C4-2B (cell line): Measurements from ENCODE around the gene MGMT.

Experiments
- ZFX ChIP-seq: fragments of 450-650 bp; IDR thresholded peaks from 2 replicates; pipeline ENCODE4 v1.6.1; 2017
- TF ChIP-seq, protein P1 (sequence below): fragments of 450-650 bp; conservative IDR thresholded peaks from 2 replicates; pipeline ENCODE4 v1.5.1; 2017; ENCODE audit warnings: mild to moderate bottlenecking

DNA sequence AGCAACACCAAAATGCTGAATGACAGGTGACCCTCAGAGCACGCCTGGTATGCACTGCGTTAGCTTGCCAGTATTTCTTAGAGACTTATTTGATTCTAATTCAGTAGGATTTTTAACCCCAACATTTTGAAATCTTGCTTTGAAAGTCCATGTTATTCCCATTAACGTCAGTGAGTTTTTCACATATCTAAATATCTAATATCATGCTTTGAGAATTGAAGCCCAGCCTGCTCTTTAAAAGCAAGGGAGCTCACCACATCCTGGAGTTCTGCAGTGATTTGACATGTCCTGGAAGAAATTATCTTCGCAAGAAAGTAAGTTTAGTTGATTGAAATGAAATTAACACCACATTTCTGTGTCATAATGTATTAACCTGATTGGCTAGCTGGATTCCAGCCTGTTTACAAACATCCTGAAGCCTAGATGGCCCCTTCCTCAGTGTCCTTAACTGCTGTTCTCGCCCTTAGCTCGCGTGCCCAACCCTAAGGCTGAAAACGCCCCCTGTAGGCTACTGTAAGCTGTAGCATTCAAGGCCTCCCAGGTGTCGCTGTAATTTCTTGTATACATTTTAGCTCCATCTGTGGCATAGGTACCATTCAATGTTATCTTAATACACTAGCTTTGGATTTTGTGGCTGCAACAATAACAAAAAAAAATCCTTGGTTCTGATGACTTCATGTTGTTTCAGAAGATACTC lies 191.5 kb downstream of the MGMT start:
- TF ChIP-seq, protein P1, sequence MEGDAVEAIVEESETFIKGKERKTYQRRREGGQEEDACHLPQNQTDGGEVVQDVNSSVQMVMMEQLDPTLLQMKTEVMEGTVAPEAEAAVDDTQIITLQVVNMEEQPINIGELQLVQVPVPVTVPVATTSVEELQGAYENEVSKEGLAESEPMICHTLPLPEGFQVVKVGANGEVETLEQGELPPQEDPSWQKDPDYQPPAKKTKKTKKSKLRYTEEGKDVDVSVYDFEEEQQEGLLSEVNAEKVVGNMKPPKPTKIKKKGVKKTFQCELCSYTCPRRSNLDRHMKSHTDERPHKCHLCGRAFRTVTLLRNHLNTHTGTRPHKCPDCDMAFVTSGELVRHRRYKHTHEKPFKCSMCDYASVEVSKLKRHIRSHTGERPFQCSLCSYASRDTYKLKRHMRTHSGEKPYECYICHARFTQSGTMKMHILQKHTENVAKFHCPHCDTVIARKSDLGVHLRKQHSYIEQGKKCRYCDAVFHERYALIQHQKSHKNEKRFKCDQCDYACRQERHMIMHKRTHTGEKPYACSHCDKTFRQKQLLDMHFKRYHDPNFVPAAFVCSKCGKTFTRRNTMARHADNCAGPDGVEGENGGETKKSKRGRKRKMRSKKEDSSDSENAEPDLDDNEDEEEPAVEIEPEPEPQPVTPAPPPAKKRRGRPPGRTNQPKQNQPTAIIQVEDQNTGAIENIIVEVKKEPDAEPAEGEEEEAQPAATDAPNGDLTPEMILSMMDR = peak; percentile 74
- TF ChIP-seq ZFX = no peak
